Left ventricle myocardium superior (tissue), 1 donor: ENCODE measurements around the gene NOL7. TPM values are rescaled to one million over a fixed set of nuclear protein-coding genes. Genes with fewer than 3 reads are reported as not detected.
A peak's percentile ranks its signal among the peaks of the same experiment; 100 is the strongest.

Experiments
- ATAC-seq: fragments of 200-7000 bp; cut with Tn5 transposase; one replicate; pipeline ENCODE4 v1.9.1; 2020; ENCODE audit warnings: mild to moderate bottlenecking, moderate library complexity
- DNase-seq: peaks from one replicate; pipeline ENCODE4 v3.0.0-alpha.2; 2020
- intact Hi-C: fragments of 100-400 bp; cut with micrococcal nuclease; formaldehyde crosslinking; loops from one replicate; pipeline ENCODE4 v1.11.0; 2022
- total RNA-seq: library from RNA; stranded (reverse); fragmentation: NEBNext Ultra II Directional; extraction: Animal tissue kit (Norgen Biotek cat#: 25700); gene quantifications from one replicate; pipeline ENCODE4 v1.2.1, GENCODE V29; 2021
- donor health status: DM: no; HTN: yes; CAD: no; lungs with severe emphysema.

The NOL7 gene
- total RNA-seq, 1 donor from 2014 or later, result 50.2 TPM

DNA sequence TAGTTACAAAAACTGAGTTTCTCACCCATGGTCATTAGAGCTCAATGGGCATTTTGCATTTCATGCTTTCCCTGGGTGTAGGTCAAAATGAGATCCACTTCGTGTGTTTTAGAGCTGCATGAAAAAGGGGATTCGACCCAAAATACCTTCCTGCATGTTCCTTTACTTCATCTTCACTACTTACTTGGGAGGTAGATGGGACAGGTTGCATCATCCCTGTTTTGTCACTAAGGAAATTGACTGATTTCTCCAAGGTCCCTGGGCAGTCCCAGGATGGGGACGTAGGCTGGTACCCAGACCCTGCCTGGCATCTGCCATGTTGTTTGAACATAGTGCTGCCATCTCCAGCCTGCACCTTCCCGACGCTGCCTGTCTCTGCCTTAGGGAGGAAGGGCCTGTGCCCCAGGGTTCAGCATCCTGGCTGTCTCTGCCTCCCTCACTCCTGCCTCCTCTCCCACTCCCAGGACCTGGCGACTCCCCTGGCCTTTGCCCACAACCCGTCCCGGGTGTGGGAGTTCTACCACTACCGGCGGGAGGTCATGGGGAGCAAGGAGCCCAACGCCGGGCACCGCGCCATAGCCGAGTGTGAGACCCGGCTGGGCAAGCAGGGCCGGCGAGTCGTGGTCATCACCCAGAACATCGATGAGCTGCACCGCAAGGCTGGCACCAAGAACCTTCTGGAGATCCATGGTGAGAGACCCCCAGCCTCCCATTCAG lies 23.8 kb upstream of the NOL7 start:
- DNase-seq (no peak), ATAC-seq (no peak)
- intact Hi-C loops, result no loop called here

DNA sequence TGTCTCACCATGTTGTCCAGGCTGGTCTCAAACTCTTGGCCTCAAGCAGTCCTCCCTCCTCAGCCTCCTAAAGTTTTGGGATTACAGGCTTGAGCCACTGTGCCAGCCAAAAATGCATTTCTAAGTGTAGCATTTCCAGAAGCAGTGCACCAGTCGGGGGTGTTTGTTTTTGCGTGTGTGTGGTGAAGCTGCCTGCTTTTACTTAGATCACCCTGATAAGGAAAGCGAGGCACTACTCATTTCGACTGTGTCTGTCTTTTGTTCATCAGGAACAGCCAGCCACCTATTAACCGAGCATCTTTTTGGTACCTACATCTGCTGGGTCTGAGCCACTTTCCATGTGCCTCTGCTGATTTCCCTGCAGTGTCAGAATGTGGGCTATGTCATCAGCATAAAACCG lies 22.0 kb upstream of the NOL7 start:
- ATAC-seq (no peak), DNase-seq (no peak)
- intact Hi-C loops, result no loop called here

- no peak for ATAC-seq
- no peak for DNase-seq
- intact Hi-C loops, result no loop called here
Measured at GRCh38 chr6:13593720-13594119, 21.4 kb upstream of the NOL7 start.

DNA sequence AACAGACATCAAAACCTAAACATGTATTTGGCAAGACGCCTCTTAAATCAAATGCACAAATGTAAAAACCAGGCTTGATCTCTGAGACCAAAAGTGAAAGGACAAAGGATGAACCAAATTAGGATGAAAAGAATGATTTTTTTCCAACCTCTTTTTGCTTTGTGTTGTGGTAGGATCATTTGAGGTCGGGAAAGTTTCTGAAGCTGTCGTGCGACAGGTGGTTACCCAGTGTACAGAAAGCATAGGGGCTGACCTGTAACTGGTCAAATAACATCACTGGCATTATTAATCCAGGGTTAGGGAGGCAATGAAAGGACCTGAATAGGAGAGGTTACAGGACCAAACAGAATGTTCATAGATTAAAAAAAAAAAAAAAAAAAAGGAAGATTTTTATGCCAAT lies 18.1 kb upstream of the NOL7 start:
- intact Hi-C loops, result no loop called here
- DNase-seq (no peak), ATAC-seq (no peak)

- intact Hi-C loops, result no loop called here
- no peak for ATAC-seq
- no peak for DNase-seq
Measured at GRCh38 chr6:13600036-13600435, 15.1 kb upstream of the NOL7 start.

DNA sequence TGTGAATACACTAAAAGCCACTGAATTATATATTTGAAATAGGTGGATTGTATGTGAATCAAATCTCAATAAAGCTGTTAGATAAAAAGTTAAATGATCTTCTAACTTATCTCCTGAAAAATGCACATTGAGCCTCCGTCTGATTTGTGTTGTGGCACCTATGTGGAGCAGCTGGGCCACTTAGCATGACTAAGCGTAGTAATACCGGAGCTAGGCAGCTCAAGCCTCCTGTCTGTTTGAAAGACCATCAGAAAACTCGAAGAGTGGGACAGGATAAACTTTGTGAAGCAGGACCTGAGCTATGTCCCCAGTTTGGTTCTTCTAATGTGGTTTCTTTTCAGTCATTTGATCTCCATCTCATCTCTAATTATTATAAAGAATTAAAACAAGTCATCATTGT lies 11.0 kb upstream of the NOL7 start:
- no peak for ATAC-seq
- no peak for DNase-seq
- intact Hi-C loops, result no loop called here

GRCh38 chr6:13604546-13605416 lies 10.4 kb upstream of the NOL7 start:
- DNase-seq (no peak), ATAC-seq (no peak)
- intact Hi-C loops, result no loop called here

- DNase-seq (no peak), ATAC-seq (no peak)
- intact Hi-C loops, result no loop called here
Measured at GRCh38 chr6:13605634-13606033, 9.5 kb upstream of the NOL7 start.

- no peak for DNase-seq
- intact Hi-C loops, result no loop called here
- no peak for ATAC-seq
Measured at GRCh38 chr6:13611715-13612114, 3.4 kb upstream of the NOL7 start.

DNA sequence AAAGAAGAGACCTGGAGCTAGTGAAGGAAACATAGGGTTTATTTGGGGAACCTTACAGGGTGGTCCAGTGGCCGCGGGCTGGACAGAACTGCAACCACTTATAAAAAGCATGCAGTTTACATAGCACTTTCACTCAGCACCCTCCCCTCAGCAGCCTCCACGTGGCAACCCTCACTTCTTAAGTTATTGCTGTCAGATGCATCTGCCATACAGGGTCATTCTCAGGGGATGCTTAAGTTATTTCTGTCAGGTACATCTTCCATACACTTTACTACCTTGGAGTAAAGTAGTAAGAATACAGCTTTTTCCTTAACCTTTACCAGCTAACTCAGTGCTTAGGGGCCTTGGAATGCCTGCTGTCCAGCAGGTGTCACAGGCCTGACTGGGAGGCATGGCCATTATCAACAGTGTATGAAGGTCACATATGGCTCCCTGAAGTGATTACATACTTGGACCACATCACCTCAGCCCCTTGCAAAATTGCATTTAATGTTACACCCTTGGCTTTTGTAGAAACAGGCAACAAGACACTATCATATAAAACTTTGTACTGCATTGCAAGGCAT lies 2.0 kb upstream of the NOL7 start:
- intact Hi-C loops, result no loop called here
- DNase-seq (no peak), ATAC-seq (no peak)

- DNase-seq (peak; percentile 64), ATAC-seq (peak; percentile 45)
- intact Hi-C loops, result no loop called here
Measured at GRCh38 chr6:13614126-13614925, 809 bp upstream of the NOL7 start.

GRCh38 chr6:13615792-13616120 lies 621 bp downstream of the NOL7 start:
- DNase-seq (peak; percentile 70), ATAC-seq (peak; percentile 53)
- intact Hi-C loops, result no loop called here

DNA sequence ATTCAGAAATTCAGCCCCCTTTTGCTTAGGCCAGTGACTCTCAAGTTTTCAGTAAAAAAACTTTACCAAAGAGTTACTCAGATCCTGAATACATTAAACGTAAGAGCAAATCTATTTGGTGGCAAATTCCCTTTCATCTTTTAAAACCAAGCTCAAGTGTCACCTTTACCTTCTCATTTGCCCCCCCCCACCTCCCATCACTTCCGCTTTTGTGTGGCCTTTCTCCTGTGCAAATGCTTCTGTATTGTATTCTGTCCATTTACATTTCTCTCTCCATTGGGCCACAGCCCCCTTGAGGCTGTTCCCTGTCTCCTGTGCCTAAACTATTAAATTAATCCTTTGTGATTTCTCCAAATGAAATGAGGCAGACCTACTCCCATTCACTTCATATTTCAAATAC lies 1.9 kb downstream of the NOL7 start:
- intact Hi-C loops, result no loop called here
- ATAC-seq (no peak), DNase-seq (no peak)

DNA sequence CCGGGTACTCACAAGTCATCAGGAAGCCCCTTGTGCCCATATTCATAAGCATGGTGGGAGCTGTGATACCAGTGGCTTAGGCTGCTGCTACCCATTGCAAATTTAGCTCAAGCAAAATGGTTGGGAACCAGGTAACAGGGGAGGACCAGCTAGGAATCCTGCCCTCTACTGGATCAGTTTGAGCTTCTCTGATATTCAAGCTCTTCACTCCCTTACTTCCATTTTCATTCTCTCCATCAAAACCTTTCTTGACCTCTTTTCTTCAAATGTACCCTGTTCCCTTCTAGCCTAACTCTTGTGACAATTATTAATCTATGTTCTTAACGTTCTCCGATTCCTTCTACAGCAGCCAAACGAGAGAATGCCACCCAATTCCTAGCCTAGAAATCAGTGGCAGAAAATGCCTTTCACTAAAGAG lies 9.7 kb downstream of the NOL7 start:
- intact Hi-C loops, result no loop called here
- DNase-seq, result no peak
- ATAC-seq, result peak; percentile 62

- intact Hi-C loops, result no loop called here
- DNase-seq, result no peak
- ATAC-seq, result no peak
Measured at GRCh38 chr6:13629459-13630116, 14.5 kb downstream of the NOL7 start.

- DNase-seq (no peak), ATAC-seq (no peak)
- intact Hi-C loops, result no loop called here
Measured at GRCh38 chr6:13630499-13630898, 15.4 kb downstream of the NOL7 start.

DNA sequence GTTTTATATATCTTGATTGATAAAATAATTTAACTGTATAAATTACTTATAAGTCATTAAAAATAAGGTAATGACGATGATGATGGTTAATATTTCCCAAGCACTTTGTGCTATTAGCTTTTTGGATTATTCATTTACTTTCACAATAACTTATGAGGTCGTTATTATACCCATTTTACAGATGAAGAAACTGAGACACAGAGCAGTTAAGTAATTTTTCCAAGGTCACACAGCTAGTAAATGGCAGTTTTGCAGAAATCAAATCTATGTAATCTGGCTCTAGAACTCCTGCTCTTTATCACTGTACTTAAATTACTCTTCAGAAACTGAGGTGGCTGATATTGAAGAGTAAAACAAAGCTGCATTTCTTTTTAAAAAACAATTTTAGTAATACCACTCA lies 18.2 kb downstream of the NOL7 start:
- intact Hi-C loops, result no loop called here
- ATAC-seq, result no peak
- DNase-seq, result no peak

DNA sequence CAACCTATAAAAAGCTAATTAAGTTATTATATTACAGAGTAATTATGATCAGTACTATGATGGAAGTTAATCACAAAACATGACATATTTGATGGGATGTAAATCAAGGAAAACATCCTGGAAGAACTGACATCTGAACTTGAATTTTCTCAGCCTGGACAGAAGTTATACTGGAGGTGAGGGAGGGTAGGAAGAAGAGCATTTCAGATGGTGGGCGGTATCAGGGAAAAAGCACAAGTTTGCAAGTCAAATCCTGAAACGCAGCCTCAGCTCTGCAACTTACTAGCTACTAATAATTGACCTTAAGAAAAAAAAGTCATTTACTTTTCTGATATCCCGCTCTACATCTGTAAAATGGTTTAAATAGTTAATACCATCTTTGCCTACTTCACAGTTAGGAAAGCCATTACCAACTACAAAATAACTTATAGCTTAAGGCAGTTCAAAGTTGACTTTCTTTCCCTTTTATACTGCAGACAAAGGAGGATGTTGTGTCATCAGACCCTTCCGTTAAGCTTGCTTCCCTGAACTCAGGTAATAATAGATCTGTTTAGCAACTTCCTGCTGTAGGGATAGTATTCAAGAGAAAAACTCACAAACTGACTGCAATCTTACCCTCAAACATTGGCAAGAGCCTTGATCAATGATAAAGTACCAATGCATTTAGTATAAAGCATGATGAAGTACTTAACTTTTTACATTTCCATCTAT lies 21.0 kb downstream of the NOL7 start:
- DNase-seq, result no peak
- no peak for ATAC-seq
- intact Hi-C loops, result no loop called here

- no peak for DNase-seq
- intact Hi-C loops, result no loop called here
- no peak for ATAC-seq
Measured at GRCh38 chr6:13638014-13638413, 22.9 kb downstream of the NOL7 start.
